ENCODE data around the gene TIMM22.

GRCh38 chr17:1004769-1005295 is 7.9 kb downstream of the TIMM22 start:
- no peak for TF ChIP-seq POLR2A (IDR thresholded peaks at IDR 0.05)
- TF ChIP-seq CTCF (IDR thresholded peaks at IDR 0.05 in 8 of 11, conservative IDR thresholded peaks at IDR 0.05 in 3 of 11), result no peak
